Endothelial cell of umbilical vein (primary cell): ENCODE results near the gene LCE1F. TPM values are rescaled to one million over a fixed set of nuclear protein-coding genes. Genes with fewer than 3 reads are reported as not detected.

Source experiments
- Bru-seq: library from RNA; stranded (reverse); fragments of 400-500 nt; gene quantifications from one replicate; lab custom pipeline; 2021; lab: Mats Ljungman, UMichigan
- BruChase-seq, 2 experiments: library from RNA; stranded (reverse); fragments of 400-500 nt; gene quantifications; one replicate each; lab custom pipeline; 2021; lab: Mats Ljungman, UMichigan
- BruUV-seq: library from RNA; stranded (reverse); fragments of 400-500 nt; replicated peaks from 2 replicates; lab custom pipeline; 2021; lab: Mats Ljungman, UMichigan
- CTCF ChIA-PET: fragments of 300-600, 350-600 bp; sonication (Branson Sonifier 250); formaldehyde crosslinking; loops from one replicate; lab custom pipeline; 2021; ENCODE audit warnings: antibody characterized with exemption, inconsistent platforms; lab: Charles Lee
- POLR2A ChIA-PET: fragments of 300-600, 350-600 bp; sonication (Branson Sonifier 250); formaldehyde crosslinking; loops from one replicate; lab custom pipeline; 2021; ENCODE audit warnings: antibody characterized with exemption, inconsistent platforms; lab: Charles Lee
- DNase-seq: peaks from one replicate; pipeline ENCODE4 v3.0.0-alpha.2; 2011; ENCODE audit warnings: low read depth, low spot score
- FAIRE-seq: peaks from 2 replicates; lab custom pipeline; 2011; peaks lifted over from hg19 to GRCh38; lab: Jason Lieb, UNC
- H2AFZ ChIP-seq: 2 replicates; pipeline ENCODE4 v1.6.0; 2012; ENCODE audit warnings: low read depth, low read length, control low read depth, inconsistent platforms
- H3K27ac ChIP-seq: 2 replicates; pipeline ENCODE4 v1.5.1; 2011; ENCODE audit warnings: low read depth, mild to moderate bottlenecking, control low read depth, low read length, moderate library complexity; ENCODE audit not compliant: insufficient read depth
- H3K27me3 ChIP-seq, 2 experiments: 2 replicates each; pipeline versions ENCODE4 v1.6.0 to v1.6.1; 2011; ENCODE audit warnings: low read length in 2 of 2, mixed read lengths in 1 of 2; ENCODE audit not compliant: control insufficient read depth in 2 of 2, insufficient read depth in 2 of 2
- H3K36me3 ChIP-seq, 2 experiments: 2 replicates in 1 of 2; 3 replicates in 1 of 2; pipeline ENCODE4 v1.5.1; 2011; ENCODE audit warnings: low read length in 2 of 2, mild to moderate bottlenecking in 1 of 2, moderate library complexity in 1 of 2; ENCODE audit not compliant: control insufficient read depth in 2 of 2, insufficient read depth in 2 of 2; ENCODE audit errors: extremely low read depth in 1 of 2
- H3K4me1 ChIP-seq: 3 replicates; pipeline ENCODE4 v1.5.1; 2011; ENCODE audit warnings: mild to moderate bottlenecking, low read length; ENCODE audit not compliant: control insufficient read depth, insufficient read depth; ENCODE audit errors: extremely low read depth
- H3K4me2 ChIP-seq: 2 replicates; pipeline ENCODE4 v1.6.1; 2011; ENCODE audit warnings: low read length, control low read depth, mixed read lengths; ENCODE audit not compliant: insufficient read depth
- H3K4me3 ChIP-seq, 3 experiments: fragments of 200-600 bp in 1 of 3; sonication (generic), shearing (Covaris generic) in 1 of 3; replicated peaks in 1 of 3; 2 replicates each; pipeline ENCODE4 v1.5.1; 2011 to 2016; ENCODE audit warnings: control low read depth in 3 of 3, low read length in 3 of 3, mild to moderate bottlenecking in 2 of 3, inconsistent platforms in 1 of 3, low read depth in 1 of 3, moderate library complexity in 1 of 3; ENCODE audit not compliant: insufficient read depth in 1 of 3
- H3K79me2 ChIP-seq: 2 replicates; pipeline ENCODE4 v1.6.0; 2012; ENCODE audit warnings: low read length, inconsistent platforms; ENCODE audit not compliant: control insufficient read depth, insufficient read depth
- H3K9ac ChIP-seq: replicated peaks from 2 replicates; pipeline ENCODE3; 2011; ENCODE audit warnings: low read length, control low read depth; ENCODE audit not compliant: insufficient read depth; ENCODE audit errors: extremely low read depth
- H3K9me1 ChIP-seq: replicated peaks from 3 replicates; pipeline ENCODE4 v1.6.0; 2011; ENCODE audit warnings: mild to moderate bottlenecking, low read length; ENCODE audit not compliant: control insufficient read depth, insufficient read depth; ENCODE audit errors: extremely low read depth
- H3K9me3 ChIP-seq: replicated peaks from 2 replicates; pipeline ENCODE4 v1.5.1; 2012; ENCODE audit warnings: low read length, inconsistent platforms; ENCODE audit not compliant: control insufficient read depth, insufficient read depth
- H4K20me1 ChIP-seq: replicated peaks from 2 replicates; pipeline ENCODE3; 2011; ENCODE audit warnings: mild to moderate bottlenecking, low read length; ENCODE audit not compliant: control insufficient read depth, insufficient read depth; ENCODE audit errors: extremely low read depth
- EZH2 ChIP-seq: IDR thresholded peaks from 2 replicates; pipeline ENCODE4 v1.6.1; 2012; ENCODE audit warnings: borderline replicate concordance, low read depth, mild to moderate bottlenecking, moderate library complexity, low read length, inconsistent platforms; ENCODE audit not compliant: severe bottlenecking
- FOS ChIP-seq: IDR thresholded peaks from 2 replicates; pipeline ENCODE4 v1.6.1; 2011; ENCODE audit warnings: mild to moderate bottlenecking, low read length, moderate library complexity, borderline replicate concordance; ENCODE audit not compliant: insufficient read depth
- GATA2 ChIP-seq: IDR thresholded peaks from 2 replicates; pipeline ENCODE4 v1.7.0; 2011; ENCODE audit warnings: low read depth, mild to moderate bottlenecking, moderate library complexity, mixed read lengths, low read length; ENCODE audit not compliant: insufficient read length, insufficient read depth
- JUN ChIP-seq: IDR thresholded peaks from 2 replicates; pipeline ENCODE4 v1.6.1; 2011; ENCODE audit warnings: borderline replicate concordance, low read depth; ENCODE audit not compliant: insufficient read length, insufficient read depth
- MAX ChIP-seq: IDR thresholded peaks from 2 replicates; pipeline ENCODE4 v1.6.1; 2011; ENCODE audit not compliant: insufficient read depth, insufficient read length
- MYC ChIP-seq: IDR thresholded peaks from one replicate; pipeline ENCODE4 v1.6.1; 2011; ENCODE audit warnings: mild to moderate bottlenecking, low read depth, low read length
- POLR2A ChIP-seq: IDR thresholded peaks from 2 replicates; pipeline ENCODE4 v1.6.1; 2012; ENCODE audit warnings: low read depth, mild to moderate bottlenecking, control low read depth, low read length
- POLR2AphosphoS5 ChIP-seq: IDR thresholded peaks from 2 replicates; pipeline ENCODE4 v1.6.1; 2012; ENCODE audit warnings: low read depth, mild to moderate bottlenecking, control low read depth, low read length, moderate library complexity; ENCODE audit not compliant: insufficient read depth
- dilution Hi-C: fragments of 300-500 bp; cut with MboI; formaldehyde crosslinking; loops from one replicate; pipeline ENCODE4 v1.15.0; 2019; ENCODE audit warnings: low sequenced_read_pairs; ENCODE audit not compliant: extremely low pct_ligation_motif_present
- intact Hi-C: fragments of 100-400 bp; cut with micrococcal nuclease; formaldehyde crosslinking; loops from one replicate; pipeline ENCODE4 v1.10.0; 2022
- long read RNA-seq: library from polyadenylated mRNA; stranded (forward); transcript quantifications from one replicate; pipeline ENCODE4 v2.0.0, GENCODE V29; 2021
- polyA minus RNA-seq, 3 experiments: library from RNA; depleted of rRNA, polyadenylated mRNA; stranded (reverse); fragments of >200 nt; gene quantifications; 1 replicate in 1 of 3; 2 replicates in 2 of 3; pipeline ENCODE4 v1.2.3, GENCODE V29; 2011
- polyA plus RNA-seq, 4 experiments: library from polyadenylated mRNA; depleted of rRNA in 3 of 4; stranded (reverse) in 3 of 4; unstranded in 1 of 4; fragments of >200 nt; gene quantifications; 2 replicates each; pipeline versions ENCODE4 v1.2.1 to v1.2.3, GENCODE V29; 2011 to 2012; ENCODE audit warnings: missing spikeins in 1 of 4
- total RNA-seq: library from RNA; stranded (reverse); gene quantifications from 2 replicates; pipeline ENCODE4 v1.2.3, GENCODE V29; 2021
- TF ChIP-seq, protein P1 (sequence below), 2 donors: IDR thresholded peaks; 1 replicate in 1 of 2; 2 replicates in 1 of 2; pipeline ENCODE4 v1.5.1; 2011; ENCODE audit warnings: low read length in 2 of 2, mild to moderate bottlenecking in 2 of 2, moderate library complexity in 2 of 2, control low read depth in 1 of 2, inconsistent platforms in 1 of 2, low read depth in 1 of 2; ENCODE audit not compliant: insufficient read depth in 1 of 2; ENCODE audit errors: extremely low read depth in 1 of 2

Gene LCE1F
- total RNA-seq (not detected in 2 replicates), polyA plus RNA-seq (not detected in 2 replicates), polyA minus RNA-seq (not detected in 2 replicates), Bru-seq, nascent RNA (not detected), BruChase-seq, experiment 1, labeled RNA remaining after a 6-hour chase (not detected), BruChase-seq, experiment 2, labeled RNA remaining after a 2-hour chase (not detected)
- polyA plus RNA-seq (2011; cell fraction: cytosol; rRNA removed), result not detected in 2 replicates
- not detected in 2 replicates for polyA plus RNA-seq (2011; cell fraction: nucleus; rRNA removed)
- polyA plus RNA-seq (2012), result not detected in 2 replicates
- not detected for polyA minus RNA-seq (2011; cell fraction: cytosol; rRNA and poly(A)+ RNA removed)
- polyA minus RNA-seq (2011; cell fraction: nucleus; rRNA and poly(A)+ RNA removed), result not detected in 2 replicates
- long read RNA-seq, result 0 reads

DNA sequence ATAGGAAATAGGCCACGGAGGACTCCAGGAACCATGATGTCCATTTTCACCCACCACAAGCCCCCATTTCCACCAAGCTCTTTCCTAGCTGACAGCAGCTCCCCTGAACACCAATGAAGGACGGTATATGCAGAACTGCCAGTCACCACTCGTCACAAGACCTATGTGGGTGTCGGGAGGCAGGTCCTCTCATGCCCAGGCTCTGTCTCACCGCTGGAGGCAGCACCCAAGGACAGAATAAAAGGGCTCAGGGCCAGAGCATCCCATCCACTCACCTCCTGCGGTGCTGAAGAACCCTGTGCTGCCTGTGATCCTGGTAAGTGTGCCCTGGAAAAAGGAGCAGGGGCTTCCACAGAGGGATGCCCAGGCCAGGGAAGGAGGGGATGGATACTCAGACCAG is at the start of gene LCE1F:
Gene LCE1F, plus strand, starts transcription at position 266 of the 400 bp plus-strand sequence. CDS start 1,232 bp downstream, outside the sequence.
- Histone ChIP-seq H3K4me3 (no peak within 1 kb of the TSS), H3K79me2 (no peaks in the 10 kb centered on the region), H3K27me3 (no peaks in the 10 kb centered on the region), H3K9me1 (no peaks in the 10 kb centered on the region), H3K9me3 (no peaks in the 10 kb centered on the region), H3K27ac (no peak within 1 kb of the TSS), H3K4me2 (no peak within 1 kb of the TSS), H3K36me3 (no peaks in the 10 kb centered on the region), H2AFZ (no peak within 1 kb of the TSS), H3K4me1 (no peaks in the 10 kb centered on the region), H4K20me1 (no peaks in the 10 kb centered on the region), H3K9ac (no peak within 1 kb of the TSS)
- DNase-seq (no peak), FAIRE-seq (no peak)
- dilution Hi-C loops, result no loop called here
- ChIA-PET CTCF (no interaction called here), POLR2A (no interaction called here)
- intact Hi-C loops, result no loop called here
- TF ChIP-seq, protein P1, sequence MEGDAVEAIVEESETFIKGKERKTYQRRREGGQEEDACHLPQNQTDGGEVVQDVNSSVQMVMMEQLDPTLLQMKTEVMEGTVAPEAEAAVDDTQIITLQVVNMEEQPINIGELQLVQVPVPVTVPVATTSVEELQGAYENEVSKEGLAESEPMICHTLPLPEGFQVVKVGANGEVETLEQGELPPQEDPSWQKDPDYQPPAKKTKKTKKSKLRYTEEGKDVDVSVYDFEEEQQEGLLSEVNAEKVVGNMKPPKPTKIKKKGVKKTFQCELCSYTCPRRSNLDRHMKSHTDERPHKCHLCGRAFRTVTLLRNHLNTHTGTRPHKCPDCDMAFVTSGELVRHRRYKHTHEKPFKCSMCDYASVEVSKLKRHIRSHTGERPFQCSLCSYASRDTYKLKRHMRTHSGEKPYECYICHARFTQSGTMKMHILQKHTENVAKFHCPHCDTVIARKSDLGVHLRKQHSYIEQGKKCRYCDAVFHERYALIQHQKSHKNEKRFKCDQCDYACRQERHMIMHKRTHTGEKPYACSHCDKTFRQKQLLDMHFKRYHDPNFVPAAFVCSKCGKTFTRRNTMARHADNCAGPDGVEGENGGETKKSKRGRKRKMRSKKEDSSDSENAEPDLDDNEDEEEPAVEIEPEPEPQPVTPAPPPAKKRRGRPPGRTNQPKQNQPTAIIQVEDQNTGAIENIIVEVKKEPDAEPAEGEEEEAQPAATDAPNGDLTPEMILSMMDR (IDR thresholded peaks at IDR 0.05; ENCODE audit: extremely low read depth in 1 of 2, insufficient read depth in 1 of 2, low read depth in 1 of 2, low read length in 2 of 2), result no peak
- TF ChIP-seq MAX (no peak), EZH2 (no peak), GATA2 (no peak), POLR2A (no peak), MYC (no peak), POLR2AphosphoS5 (no peak), FOS (no peak), JUN (no peak)
- no TSS peak for BruUV-seq
